Testis (tissue), 3 donors: ENCODE measurements around the gene GRB14. TPM values are rescaled to one million over a fixed set of nuclear protein-coding genes. Genes with fewer than 3 reads are reported as not detected.

Experiments
- DNase-seq: peaks from one replicate; pipeline ENCODE4 v3.0.0-alpha.2; 2019
- H3K27ac ChIP-seq, 2 donors: fragments of 200-600 bp; sonication (generic); one replicate each; pipeline ENCODE4 v1.5.1; 2019
- H3K27me3 ChIP-seq: fragments of 200-600 bp; sonication (generic); one replicate; pipeline ENCODE4 v1.5.1; 2019
- H3K36me3 ChIP-seq: fragments of 200-600 bp; sonication (generic); one replicate; pipeline ENCODE4 v1.5.1; 2017; ENCODE audit warnings: low read depth; ENCODE audit errors: missing control alignments
- H3K4me1 ChIP-seq: fragments of 200-600 bp; sonication (generic); one replicate; pipeline ENCODE4 v1.5.1; 2019
- H3K4me3 ChIP-seq, 2 donors: fragments of 200-600 bp; sonication (generic); one replicate each; pipeline ENCODE4 v1.5.1; 2017 to 2019
- H3K9me3 ChIP-seq: fragments of 200-600 bp; sonication (generic); one replicate; pipeline ENCODE4 v1.5.1; 2017
- POLR2A ChIP-seq: fragments of 450-650 bp; IDR thresholded peaks from one replicate; pipeline ENCODE4 v1.6.1; 2017; ENCODE audit warnings: antibody characterized with exemption, mild to moderate bottlenecking, moderate library complexity
- WGBS, 2 donors: methylation state at CpG; one replicate each; pipeline ENCODE4 v1.1.5; 2018; 5-methylcytosine and 5-hydroxymethylcytosine counted together
- intact Hi-C: fragments of 100-400 bp; cut with DNase I; formaldehyde crosslinking; loops from one replicate; pipeline ENCODE4 v1.15.1; 2023; ENCODE audit warnings: low total_unique reads
- polyA plus RNA-seq: library from polyadenylated mRNA; stranded (reverse); fragments of 350-450 nt; fragmentation: Illumina TruSeq; extraction: RNeasy Lipid Tissue Mini Kit (QIAGEN cat#74804); gene quantifications from one replicate; pipeline ENCODE4 v1.2.3, GENCODE V29; 2014; ENCODE audit warnings: low read depth, low replicate concordance; ENCODE audit not compliant: insufficient read depth
- total RNA-seq, 2 donors: library from RNA; depleted of rRNA; stranded (reverse); fragments of >200 nt; gene quantifications; one replicate each; pipeline ENCODE4 v1.2.3, GENCODE V29; 2016
- TF ChIP-seq, protein P1 (sequence below), 3 experiments: fragments of 450-650 bp in 2 of 3; fragments of 200-600 bp in 1 of 3; sonication (generic) in 1 of 3; IDR thresholded peaks; one replicate each; pipeline ENCODE4 v1.5.1; 2016 to 2019; ENCODE audit warnings: antibody characterized with exemption in 3 of 3, mild to moderate bottlenecking in 2 of 3, moderate library complexity in 1 of 3

Gene GRB14
- total and polyA plus RNA-seq, 3 donors from 2014 or later, result 30.6 to 67.3 (median 59.0) TPM

DNA sequence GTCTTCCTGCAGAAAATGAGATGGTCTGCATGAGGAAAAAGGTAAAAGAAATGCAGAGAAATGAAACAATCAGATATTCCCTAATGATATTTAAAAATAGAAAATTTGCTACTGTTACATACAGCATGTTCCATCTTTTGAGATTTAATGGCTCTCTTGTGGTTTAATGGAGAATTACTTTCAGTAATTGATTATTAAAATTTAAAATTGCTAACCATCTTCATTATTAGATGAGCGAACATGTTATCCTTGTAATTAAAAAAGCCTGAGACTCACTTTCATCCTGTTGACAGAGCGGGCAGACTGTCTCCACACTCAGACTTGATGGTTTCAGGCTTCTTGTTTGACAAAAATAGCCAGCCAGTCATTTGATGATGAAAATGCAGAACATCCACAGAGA is 171.0 kb downstream of the GRB14 start:
- H3K27ac ChIP-seq, result no peak overlapping the region
- no peaks in the 10 kb centered on the region for H3K27me3 ChIP-seq
- intact Hi-C loops, result no loop called here
- H3K36me3 ChIP-seq, result no peaks in the 10 kb centered on the region
- 83 to 93% methylated on average over 2 of the region's 2 CpGs for WGBS, 2 donors
- no peak overlapping the region for H3K4me3 ChIP-seq
- H3K4me1 ChIP-seq, result no peaks in the 10 kb centered on the region
- no peak for TF ChIP-seq POLR2A
- TF ChIP-seq, protein P1, sequence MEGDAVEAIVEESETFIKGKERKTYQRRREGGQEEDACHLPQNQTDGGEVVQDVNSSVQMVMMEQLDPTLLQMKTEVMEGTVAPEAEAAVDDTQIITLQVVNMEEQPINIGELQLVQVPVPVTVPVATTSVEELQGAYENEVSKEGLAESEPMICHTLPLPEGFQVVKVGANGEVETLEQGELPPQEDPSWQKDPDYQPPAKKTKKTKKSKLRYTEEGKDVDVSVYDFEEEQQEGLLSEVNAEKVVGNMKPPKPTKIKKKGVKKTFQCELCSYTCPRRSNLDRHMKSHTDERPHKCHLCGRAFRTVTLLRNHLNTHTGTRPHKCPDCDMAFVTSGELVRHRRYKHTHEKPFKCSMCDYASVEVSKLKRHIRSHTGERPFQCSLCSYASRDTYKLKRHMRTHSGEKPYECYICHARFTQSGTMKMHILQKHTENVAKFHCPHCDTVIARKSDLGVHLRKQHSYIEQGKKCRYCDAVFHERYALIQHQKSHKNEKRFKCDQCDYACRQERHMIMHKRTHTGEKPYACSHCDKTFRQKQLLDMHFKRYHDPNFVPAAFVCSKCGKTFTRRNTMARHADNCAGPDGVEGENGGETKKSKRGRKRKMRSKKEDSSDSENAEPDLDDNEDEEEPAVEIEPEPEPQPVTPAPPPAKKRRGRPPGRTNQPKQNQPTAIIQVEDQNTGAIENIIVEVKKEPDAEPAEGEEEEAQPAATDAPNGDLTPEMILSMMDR (IDR thresholded peaks at IDR 0.05), result no peak
- DNase-seq, result no peak
- no peaks in the 10 kb centered on the region for H3K9me3 ChIP-seq

DNA sequence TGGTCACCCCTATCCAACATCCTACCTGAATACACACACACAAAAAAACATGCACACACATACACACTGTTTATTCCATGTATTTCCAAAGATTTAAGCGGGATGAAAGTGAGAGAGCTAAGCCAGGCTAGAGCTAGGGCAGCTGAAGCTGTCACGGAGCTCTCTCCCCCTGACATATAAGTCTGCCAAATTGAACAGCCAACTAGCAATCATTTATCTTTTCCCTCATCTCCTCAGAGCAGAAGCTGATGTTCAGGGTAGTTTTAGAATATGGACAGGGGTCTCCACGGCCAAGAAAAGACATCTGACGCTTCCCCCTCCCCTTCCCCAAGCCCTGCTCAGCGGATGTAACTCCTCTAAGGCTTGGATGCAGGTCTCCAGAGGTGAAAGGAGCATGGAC is 171.6 kb downstream of the GRB14 start:
- 57 to 69% methylated on average over 5 of the region's 5 CpGs for WGBS, 2 donors
- Histone ChIP-seq H3K4me3 (no peak overlapping the region), H3K27me3 (no peaks in the 10 kb centered on the region), H3K9me3 (no peaks in the 10 kb centered on the region), H3K27ac (no peak overlapping the region), H3K36me3 (no peaks in the 10 kb centered on the region), H3K4me1 (no peaks in the 10 kb centered on the region)
- TF ChIP-seq, protein P1 (IDR thresholded peaks at IDR 0.05), result no peak
- no peak for TF ChIP-seq POLR2A
- DNase-seq, result no peak
- intact Hi-C loops, result no loop called here

DNA sequence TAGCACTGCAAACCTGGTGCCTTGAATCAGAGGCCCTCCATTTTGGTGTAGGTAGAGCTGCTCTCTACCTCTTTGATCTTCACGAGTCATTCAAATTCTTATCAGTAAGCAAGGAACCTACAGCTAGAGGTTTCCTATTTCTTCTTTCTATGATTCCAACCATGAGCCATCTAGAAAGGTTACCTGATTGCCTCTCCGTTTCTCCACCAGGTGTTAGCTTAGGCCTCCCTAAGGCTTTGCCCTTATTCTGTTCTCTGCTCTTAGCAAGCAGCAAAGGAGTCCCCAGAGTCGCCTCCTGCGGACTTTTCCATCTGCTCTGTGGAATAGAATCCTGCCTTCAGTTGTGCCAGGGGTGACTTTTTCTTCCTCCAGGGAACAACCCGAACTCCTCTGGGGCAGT is 173.6 kb downstream of the GRB14 start:
- no peak for DNase-seq
- intact Hi-C loops, result no loop called here
- no peak overlapping the region for H3K27ac ChIP-seq
- no peaks in the 10 kb centered on the region for H3K9me3 ChIP-seq
- 61 to 70% methylated on average over 5 of the region's 5 CpGs for WGBS, 2 donors
- H3K4me1 ChIP-seq, result no peaks in the 10 kb centered on the region
- H3K36me3 ChIP-seq, result no peaks in the 10 kb centered on the region
- TF ChIP-seq, protein P1 (IDR thresholded peaks at IDR 0.05), result no peak
- TF ChIP-seq POLR2A, result no peak
- no peak overlapping the region for H3K4me3 ChIP-seq
- H3K27me3 ChIP-seq, result no peaks in the 10 kb centered on the region

Other genes starting within 250 kb of the GRB14 start
- 10 to 100 TPM; 14.5 to 17.3 TPM for gene COBLL1, start 220.3 kb upstream of the GRB14 start, total RNA-seq
- 5.4 TPM for gene COBLL1, start 220.3 kb upstream of the GRB14 start, polyA plus RNA-seq